HPDE6-E6E7 (cell line): Measurements from ENCODE around the gene C16orf54.
"Not testable (repeated sequence)": the region's sequence is repeated elsewhere in the genome, so short reads cannot be mapped to it uniquely, and the experiment has no call there.

Experiments
- DNase-seq: peaks from one replicate; pipeline ENCODE4 v3.0.0; 2011; ENCODE audit warnings: missing footprints; ENCODE audit errors: extremely low spot score

C16orf54 gene

DNA sequence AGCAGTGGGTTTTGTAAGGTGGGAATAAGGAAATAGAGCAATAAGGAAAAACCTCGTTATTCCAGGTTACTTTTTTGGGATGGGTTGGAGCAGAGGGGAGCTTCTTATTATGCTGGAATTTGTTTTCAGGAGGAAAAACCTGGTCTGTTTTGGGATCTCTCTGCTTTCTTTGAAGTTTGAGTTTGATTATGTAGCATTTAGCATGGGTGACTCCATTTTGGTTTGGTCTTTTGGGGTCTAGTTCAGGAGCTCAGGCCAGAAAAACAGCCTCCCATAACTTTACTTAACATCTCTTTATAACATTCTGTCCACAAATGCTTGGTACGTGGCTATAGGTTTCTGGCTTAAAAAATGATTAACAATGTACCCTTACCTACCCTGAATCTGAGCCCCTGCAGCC lies 23.7 kb upstream of the C16orf54 start:
- DNase-seq: no peak

DNA sequence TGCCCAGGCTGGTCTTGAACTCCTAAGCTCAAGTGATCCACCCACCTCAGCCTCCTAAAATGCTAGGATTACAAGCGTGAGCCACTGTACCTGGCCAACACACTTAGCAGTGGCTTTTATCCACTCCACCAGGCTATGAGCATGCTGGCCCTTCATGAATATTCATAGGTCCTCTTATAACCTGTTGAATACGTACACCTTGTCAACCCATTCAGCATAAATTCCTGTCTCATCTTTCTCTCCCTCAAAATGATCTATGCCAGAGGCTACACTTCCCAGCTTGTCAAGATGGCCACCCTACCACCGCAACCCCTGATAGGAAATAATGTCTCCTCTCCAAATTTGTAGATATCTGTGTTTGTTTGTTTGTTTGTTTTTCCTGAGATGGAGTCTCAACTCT lies 21.3 kb upstream of the C16orf54 start:
- DNase-seq: no peak

DNA sequence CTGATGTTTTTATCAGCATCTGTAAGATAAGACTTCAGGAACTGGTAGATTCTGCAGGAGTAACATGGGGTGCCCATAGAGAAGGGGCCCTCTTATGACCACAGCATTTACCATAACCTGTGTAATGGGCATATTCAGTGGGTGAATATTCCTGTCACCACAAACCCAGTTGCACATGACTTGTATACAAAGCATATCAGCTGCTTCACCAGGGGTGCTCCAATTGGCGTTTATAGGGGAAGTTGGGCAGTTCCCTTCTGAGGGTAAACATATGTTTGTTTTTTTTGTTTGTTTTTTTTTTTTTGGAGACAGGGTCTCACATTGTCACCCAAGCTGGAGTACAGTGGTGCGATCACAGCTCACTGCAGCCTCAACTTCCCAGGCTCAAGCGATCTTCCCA lies 20.8 kb upstream of the C16orf54 start:
- no peak for DNase-seq

DNA sequence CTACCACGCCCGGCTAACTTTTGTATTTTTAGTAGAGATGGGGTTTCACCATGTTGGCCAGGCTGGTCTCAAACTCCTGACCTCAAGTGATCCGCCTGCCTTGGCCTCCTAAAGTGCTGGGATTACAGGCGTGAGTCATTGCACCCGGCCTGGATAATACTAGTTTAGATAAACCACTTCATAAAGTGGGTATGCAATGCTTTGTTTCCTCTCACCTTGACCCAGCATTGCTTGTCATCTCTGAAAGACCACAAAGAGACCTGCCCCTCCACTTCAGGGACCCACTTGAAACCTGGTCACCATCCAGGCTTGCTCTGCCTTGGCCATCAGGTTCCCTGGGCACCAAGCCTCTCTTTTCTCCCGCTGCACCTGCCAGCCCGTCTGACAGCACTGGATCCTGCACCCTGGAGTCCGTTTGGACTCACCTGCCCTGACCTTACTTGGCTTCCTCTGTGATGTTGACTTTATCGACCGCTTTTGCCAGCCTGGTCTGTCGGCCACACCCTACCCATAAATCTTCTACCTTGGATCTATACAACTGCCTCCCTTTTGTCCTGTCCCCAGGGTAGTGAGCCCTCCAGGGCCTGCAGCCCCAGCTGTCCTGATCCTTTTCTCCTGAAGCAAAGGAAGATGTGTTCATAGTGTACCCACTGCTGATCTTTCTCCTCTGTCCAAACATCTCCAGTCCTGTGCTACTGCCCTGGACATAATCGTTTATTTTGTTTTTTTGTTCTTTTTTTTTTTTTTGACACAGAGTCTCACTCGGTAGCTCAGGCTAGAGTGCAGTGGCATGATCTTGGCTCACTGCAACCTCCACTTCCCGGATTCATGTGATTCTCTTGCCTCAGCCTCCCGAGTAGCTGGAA lies 19.6 kb upstream of the C16orf54 start:
- DNase-seq: no peak

DNA sequence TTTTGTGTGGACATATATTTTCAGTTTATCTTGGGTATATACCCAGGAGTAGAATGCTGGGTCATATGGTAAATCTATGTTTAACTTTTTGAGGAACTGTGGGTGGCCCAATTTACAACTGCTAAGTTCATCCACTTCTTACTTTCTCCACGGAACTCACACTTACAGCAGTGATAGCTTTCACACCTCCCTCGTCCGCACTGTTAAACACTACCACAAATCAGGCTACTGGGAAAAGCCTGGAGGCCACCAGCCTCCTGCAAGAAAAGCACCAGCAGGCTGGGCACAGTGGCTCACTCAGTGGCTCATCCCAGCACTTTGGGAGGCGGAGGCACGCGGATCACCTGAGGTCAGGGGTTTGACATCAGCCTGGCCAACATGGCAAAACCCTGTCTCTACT lies 17.5 kb upstream of the C16orf54 start:
- no peak for DNase-seq

DNA sequence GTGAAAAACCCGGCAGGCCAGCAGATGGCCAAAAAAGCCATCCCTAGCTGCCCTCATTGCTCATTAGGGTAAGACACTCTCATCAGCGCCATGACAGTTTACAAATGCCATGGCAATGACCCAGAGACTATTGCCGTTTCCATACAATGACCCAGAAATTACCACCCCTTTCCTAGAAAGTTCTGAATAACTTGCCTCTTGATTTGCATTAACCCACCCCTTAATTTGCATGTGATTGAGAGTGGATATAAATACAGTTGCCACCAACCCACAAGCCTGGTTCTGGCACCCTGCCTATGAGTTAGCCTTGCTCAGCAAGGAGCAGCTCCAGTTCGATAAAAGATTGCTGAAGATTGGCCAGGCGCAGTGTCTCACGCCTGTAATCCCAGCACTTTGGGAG lies 16.1 kb upstream of the C16orf54 start:
- DNase-seq: no peak

DNA sequence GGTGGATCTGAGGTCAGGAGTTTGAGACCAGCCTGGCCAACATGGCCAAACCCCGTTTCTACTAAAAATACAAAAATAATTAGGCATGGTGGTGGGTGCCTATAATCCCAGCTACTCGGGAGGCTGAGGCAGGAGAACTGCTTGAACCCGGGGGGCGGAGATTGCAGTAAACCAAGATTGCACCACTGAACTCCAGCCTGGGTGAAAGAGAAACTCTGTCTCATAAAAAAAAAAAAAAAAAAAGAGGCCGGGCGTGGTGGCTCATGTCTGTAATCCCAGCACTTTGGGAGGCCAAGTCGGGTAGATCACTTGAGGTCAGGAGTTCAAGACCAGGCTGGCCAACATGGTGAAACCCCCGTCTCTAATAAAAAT lies 15.5 kb upstream of the C16orf54 start:
- DNase-seq: not testable (repeated sequence)

DNA sequence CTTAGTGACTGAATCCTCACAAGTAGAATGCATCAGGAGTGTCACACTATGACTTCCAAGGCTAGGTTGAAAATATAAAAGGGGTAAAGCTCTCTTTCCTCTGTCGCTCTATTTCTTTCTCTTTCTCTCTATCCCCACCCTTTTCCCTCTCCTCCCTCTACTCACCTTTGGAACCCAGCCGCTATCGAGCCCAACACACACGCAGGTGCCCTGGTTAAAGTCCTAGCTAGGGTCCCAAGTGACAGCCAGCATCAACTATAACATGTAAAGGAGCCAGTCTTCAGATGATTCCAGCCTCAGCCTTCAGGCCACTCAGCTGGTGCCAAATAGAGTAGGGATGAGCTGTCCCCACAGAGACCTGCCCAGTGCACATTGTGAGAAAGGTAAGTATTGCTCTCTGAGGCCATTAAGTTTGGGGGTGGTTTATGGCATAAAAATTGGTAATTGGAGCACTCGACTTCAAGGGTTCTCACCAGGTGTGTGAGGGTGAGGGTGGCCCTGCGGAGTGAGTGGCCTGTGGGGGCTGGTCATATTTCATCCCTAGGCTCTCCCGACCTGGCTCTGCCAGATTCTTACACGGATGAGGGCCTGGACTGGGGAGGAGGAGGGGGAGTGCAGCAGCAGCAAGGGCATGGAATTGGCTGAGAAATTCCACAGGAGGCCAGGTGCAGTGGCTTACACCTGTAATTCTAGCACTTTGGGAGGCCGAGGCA lies 14.9 kb upstream of the C16orf54 start:
- no peak for DNase-seq

DNA sequence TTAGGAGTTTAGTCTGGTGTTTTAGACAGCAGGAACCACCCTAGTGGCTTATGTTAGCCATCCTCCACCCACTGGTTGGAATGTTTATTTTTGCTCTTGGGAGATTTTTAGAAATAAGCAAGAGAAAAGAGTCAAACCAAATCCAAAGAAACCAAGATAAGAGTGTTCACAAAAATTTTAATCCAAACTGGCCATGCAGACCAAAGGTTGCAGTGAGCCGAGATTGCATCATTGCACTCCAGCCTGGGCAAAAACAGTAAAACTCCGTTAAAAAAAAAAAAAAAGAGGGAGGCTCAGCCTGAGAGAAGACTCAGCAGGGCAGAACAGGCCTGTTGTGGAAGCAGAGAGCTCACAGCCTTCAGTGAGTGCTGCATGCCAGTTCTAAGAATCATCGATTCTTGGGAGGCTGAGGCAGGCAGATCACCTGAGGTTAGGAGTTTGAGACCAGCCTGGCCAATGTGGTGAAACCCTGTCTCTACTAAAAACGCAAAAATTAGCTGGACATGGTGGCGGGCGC lies 12.2 kb upstream of the C16orf54 start:
- DNase-seq: no peak

DNA sequence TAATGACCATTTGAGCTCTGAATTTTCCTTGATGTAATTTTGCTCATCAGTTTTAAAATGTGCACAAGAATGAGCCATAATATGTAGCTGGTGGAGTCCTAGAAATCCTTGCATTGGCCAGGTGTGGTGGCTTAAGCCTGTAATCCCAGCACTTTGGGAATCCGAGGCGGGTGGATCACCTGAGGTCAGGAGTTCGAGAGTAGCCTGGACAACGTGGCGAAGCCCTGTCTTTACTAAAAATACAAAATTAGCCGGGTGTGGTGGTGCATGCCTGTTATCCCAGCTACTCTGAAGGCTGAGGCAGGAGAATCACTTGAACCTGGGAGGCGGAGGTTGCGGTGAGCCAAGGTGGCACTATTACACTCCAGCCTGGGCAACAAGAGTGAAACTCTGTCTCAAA lies 11.3 kb upstream of the C16orf54 start:
- DNase-seq: not testable (repeated sequence)

DNA sequence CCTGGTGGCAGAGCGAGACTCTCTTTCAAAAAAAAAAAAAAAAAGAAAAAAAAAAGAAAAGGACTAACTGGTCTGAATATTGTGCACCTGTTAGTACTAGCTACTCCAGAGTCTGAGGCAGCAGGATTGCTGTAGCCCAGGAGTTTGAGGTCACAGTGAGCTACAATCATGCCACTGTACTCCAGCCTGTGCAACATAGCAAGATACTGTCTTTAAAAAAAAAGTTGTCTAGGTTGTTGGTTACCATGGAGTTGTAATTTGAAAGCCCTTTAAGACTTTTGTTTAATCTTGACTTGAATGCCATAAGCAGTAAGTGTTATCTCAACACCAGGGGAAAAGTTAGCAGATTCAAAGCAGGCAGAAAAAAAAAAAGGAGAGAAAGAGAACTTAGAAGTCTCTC lies 10.9 kb upstream of the C16orf54 start:
- DNase-seq: no peak

DNA sequence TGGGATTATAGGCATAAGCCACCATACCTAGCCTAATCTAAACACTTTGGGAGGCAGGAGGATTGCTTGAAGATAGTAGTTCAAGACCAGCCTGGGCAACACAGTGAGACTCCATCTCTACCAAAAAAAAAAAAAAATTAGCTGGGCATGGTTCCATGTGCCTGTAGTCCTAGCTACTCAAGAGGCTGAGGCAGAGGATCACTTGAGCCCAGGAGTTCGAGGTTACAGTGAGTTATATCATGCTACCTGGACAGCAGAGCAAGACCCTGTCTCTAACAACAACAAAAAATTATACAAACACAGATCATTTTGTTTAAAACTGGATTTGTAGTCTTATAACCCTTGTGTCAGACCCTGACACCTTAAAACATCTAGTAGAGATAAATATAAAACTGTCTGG lies 7.7 kb upstream of the C16orf54 start:
- DNase-seq: no peak

DNA sequence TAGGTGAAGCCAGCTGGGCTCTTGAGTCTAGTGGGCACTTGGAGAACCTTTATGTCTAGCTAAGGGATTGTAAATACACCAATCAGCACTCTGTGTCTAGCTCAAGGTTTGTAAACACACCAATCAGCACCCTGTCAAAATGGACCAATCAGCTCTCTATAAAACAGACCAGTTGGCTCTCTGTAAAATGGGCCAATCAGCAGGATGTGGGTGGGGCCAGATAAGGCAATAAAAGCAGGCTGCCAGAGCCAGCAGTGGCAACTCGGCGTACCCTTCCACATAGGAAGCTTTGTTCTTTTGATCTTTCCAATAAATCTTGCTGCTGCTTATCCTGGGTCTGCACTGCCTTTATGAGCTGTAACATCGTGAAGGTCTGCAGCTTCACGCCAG lies 3.0 kb upstream of the C16orf54 start:
- not testable (repeated sequence) for DNase-seq

DNA sequence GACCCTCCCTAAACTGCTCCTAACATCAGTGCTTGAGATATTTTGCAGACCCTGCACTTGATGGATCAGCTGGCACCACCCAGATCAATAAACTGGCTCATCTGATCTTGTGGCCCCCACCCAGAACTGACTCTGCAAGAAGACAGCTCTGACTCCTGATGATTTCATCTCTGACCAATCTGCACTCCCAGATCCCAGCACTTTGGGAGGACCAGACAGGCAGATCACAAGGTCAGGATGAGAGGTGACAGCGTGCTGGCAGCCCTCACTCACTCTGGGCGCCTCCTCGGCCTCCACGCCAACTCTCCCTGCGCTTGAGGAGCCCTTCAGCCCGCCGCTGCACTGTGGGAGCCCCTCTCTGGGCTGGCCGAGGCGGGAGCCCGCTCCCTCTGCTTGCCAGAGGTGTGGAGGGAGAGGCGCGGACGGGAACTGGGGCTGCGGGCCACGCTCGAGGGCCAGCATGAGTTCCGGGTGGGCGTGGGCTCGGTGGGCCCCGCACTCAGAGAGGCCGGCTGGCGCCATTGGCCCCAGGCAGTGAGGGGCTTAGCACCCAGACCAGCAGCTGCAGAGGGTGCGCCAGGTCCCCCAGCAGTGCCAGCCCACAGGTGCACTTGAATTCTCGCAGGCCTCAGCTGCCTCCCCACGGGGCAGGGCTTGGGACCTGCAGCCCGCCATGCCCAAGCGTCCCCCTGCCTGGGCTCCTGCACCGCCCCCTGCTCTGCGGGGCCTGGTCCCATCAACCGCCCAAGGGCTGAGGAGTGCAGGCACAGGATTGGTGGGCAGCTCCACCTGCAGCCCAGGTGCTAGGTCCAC lies 2.4 kb upstream of the C16orf54 start:
- DNase-seq: no peak

DNA sequence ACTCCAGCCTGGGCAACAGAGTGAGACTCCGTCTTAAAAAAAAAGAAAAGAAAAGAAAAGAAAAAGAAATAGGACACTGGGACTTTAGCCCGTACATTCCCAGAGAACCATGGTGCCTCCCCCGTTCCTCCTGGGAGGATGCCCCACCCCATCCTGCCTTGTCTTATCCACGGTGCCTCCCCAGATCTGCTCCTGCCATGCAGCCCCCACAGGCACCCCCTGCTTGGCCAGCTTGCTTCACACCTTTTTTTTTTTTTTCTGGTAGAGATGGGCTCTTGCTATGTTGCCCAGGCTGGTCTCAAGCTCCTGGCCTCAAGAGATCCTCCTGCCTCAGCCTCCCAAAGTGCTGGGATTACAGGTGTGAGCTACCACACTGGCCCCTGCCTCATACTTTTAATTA lies 728 bp upstream of the C16orf54 start:
- not testable (repeated sequence) for DNase-seq

DNA sequence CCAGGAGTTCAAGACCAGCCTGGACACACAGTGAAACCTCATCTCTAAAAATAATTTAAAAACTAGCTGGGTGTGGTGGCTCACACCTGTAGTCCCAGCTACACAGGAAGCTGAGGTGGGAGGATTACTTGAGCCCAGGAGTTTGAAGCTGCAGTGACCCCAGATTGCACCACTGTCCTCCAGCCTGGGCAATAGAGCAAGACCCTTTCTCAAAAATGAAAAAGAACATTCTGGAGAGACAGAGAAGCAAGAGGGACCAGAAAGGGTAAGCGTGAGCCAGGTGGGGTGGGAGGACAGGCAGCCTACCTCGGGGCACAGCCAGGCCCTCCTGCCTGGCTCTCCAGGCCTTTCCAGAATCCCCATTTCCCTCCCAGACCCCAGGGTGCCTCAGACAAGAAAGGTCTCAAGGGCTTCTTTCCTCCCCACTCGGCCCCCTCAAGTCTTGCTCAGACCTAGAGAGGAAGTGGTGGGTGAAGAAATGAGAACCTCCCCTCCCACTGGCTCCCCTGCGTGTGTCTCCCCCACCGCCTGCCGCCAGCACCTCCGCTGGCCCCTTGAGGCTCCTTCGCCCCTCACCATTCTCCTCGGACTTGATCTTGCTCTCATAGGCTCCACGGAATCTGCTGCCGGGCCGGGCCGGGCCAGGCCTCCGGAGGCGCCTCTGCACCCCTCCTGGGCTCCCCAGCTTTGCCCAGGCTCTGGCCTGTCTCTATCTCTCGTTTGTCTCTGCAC lies 503 bp downstream of the C16orf54 start:
- no peak for DNase-seq

DNA sequence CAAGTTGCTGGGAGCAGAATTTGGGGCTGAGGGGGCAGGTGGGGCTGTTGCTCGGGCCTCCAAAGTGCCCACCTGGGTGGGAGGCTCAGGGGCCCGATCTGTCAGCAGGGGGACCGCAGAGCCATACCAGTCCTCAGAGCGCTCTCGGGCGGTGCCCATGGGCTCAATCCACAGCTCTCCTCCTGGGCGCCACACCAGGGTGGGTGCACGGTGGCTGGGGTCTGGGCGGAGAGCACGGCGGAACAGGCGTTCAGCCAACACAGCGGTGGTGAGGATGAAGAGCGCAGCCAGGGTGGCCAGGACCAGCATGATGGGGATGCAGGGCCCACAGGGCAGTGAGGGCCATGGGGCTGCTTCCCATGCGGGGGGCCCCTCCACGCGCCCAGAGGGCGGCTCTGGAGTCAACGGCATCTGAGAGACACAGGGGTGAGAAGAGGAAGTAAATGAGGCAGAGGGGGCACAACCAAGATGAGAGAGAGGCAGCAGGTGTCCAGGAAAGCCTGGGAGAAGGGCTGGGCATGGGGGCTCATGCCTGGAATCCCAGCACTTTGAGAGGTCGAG lies 1.2 kb downstream of the C16orf54 start:
- no peak for DNase-seq

DNA sequence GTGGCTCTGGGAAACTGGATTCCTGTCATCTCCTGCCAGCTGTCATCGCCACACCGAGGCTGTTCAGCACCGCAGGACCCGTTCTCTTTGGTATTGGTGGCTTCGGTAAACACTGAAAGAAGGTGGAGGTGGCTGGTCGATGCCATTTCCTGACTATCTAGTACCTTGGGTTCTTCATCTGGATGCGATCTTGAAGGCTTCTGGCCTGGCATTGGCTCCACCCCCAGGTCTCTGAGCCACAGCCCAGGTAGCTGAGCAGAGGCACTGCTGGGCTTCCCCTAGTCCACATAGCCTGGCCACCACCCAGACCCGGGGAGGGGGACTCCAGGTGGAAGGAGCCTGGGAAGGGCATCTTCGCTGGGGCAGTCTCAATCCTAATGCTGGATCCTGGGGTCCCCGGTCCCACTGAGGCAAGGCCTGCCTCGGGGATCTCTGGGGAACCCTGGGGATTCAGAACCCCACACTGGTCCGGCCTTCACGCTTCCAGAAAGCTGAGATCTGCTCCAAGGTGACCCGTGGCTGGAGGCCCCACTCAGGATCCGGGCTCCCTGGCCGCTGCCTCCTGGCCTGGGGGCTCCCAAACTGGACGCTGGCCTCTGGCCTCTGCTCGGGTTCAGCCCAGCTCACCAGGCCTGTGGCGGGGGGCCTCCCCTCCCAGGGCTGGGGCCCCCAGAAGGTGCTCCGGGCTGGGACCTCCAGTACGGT lies 1.8 kb downstream of the C16orf54 start:
- no peak for DNase-seq

DNA sequence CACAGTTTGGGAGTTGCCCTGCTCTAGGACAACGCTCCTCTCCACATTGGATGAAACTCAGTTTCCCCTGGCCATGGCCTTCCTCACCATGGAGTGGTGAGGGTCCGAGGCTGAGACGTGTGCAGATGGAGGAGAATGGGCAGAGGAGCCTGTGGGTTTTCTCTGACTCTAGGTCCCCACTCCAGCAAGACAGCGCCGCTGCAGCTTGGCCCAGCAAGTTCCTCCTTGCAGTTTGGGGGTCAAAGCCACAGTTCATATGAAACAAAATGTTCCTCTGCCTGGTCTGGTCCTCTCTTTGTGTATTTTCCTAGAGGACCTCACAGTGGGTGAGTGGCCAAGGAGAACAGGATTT lies 2.3 kb downstream of the C16orf54 start:
- no peak for DNase-seq

DNA sequence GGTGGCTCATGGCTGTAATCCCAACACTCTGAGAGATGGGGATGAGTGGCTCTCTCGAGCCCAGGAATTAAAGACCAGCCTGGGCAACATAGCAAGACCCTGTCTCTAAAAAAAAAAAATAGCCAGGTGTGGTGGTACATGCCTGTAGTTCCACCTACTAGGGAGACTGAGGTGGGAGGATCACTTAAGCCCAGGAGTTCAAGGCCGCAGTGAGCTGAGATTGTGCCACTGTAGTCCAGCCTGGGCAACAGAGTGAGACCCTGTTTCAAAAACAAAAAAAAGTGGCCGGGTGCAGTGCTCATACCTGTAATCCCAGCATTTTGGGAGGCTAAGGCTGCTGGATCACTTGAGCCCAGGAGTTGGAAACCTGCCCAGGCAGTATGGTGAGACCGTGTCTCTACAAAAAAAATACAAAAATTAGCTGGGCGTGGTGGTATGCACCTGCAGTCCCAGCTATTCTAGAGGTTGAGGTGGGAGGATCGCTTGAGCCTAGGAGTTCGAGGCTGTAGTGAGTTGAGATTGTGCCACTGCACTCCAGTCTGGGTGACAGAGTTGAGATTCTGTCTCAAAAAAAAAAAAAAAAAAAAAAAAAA lies 3.0 kb downstream of the C16orf54 start:
- no peak for DNase-seq
